ENCODE results near the gene CFAP68.

Gene CFAP68

DNA sequence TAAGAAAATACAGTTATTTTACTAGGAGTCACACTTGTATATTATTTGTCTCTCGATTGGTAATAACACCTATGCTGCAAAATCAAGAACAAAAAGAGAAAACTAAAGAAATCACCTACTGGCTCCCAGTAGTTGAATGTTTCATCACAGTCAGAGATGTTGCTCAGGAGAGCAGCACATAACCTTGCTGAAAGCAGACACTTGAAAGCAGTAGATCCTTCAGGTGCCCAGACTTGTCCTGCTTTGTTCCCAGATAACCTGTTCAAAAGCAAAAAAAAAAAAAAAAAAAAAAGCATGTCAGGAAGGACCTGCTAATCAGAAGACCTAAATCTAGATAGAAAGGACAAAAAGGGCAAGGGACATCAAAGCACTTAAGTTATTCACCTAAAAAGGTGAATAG, 9.2 kb upstream of the CFAP68 start:
- 0 out of 2 replicates have a peak overlapping the region, but pooled peaks have one; percentile 49 for H3K9ac ChIP-seq

GRCh38 chr11:111870522-111870885, 8.8 kb upstream of the CFAP68 start:
- peak overlapping the region; percentile 67 for H3K4me2 ChIP-seq
- H3K4me1 ChIP-seq (ENCODE audit: low read depth, poor library complexity, severe bottlenecking) = peaks cover 16% of the 10 kb centered on the region
- peak overlapping the region; percentile 27; the same call in 1 of the 2 replicates for H3K27ac ChIP-seq
- no peaks in the 10 kb centered on the region for H3K27me3 ChIP-seq (ENCODE audit: insufficient read depth, low read depth)
- no peaks in the 10 kb centered on the region for H4K20me1 ChIP-seq (ENCODE audit: insufficient read depth)
- H3K4me3 ChIP-seq (IDR thresholded peaks at IDR 0.05; ENCODE audit: insufficient read depth, low read depth, low read length) = peak overlapping the region; percentile 71
- peak overlapping the region; percentile 93; the same call in 1 of the 2 replicates for H2AFZ ChIP-seq (ENCODE audit: low read depth)
- peak overlapping the region; percentile 49; the same call in 1 of the 2 replicates for H3K9ac ChIP-seq
- TF ChIP-seq, protein P1, sequence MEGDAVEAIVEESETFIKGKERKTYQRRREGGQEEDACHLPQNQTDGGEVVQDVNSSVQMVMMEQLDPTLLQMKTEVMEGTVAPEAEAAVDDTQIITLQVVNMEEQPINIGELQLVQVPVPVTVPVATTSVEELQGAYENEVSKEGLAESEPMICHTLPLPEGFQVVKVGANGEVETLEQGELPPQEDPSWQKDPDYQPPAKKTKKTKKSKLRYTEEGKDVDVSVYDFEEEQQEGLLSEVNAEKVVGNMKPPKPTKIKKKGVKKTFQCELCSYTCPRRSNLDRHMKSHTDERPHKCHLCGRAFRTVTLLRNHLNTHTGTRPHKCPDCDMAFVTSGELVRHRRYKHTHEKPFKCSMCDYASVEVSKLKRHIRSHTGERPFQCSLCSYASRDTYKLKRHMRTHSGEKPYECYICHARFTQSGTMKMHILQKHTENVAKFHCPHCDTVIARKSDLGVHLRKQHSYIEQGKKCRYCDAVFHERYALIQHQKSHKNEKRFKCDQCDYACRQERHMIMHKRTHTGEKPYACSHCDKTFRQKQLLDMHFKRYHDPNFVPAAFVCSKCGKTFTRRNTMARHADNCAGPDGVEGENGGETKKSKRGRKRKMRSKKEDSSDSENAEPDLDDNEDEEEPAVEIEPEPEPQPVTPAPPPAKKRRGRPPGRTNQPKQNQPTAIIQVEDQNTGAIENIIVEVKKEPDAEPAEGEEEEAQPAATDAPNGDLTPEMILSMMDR (conservative IDR thresholded peaks at IDR 0.05; ENCODE audit: low read depth, low read length) = no peak
- no peaks in the 10 kb centered on the region; the same call in 1 of the 2 replicates for H3K79me2 ChIP-seq (ENCODE audit: insufficient read depth, low read depth)
- no peaks in the 10 kb centered on the region for H3K36me3 ChIP-seq (ENCODE audit: insufficient read depth)

More for the DNA sequence above, 9.2 kb upstream of the CFAP68 start:
- no peaks in the 10 kb centered on the region for H3K27me3 ChIP-seq (ENCODE audit: insufficient read depth, low read depth)
- H3K4me2 ChIP-seq = peak overlapping the region; percentile 67
- H3K4me3 ChIP-seq (IDR thresholded peaks at IDR 0.05; ENCODE audit: insufficient read depth, low read depth, low read length) = no peak overlapping the region
- H2AFZ ChIP-seq (ENCODE audit: low read depth) = peak overlapping the region; percentile 93; the same call in 1 of the 2 replicates
- H3K4me1 ChIP-seq (ENCODE audit: low read depth, poor library complexity, severe bottlenecking) = peaks cover 16% of the 10 kb centered on the region
- H3K79me2 ChIP-seq (ENCODE audit: insufficient read depth, low read depth) = no peaks in the 10 kb centered on the region; the same call in 1 of the 2 replicates
- peak overlapping the region; percentile 27; the same call in 1 of the 2 replicates for H3K27ac ChIP-seq
- no peaks in the 10 kb centered on the region for H4K20me1 ChIP-seq (ENCODE audit: insufficient read depth)
- no peaks in the 10 kb centered on the region for H3K36me3 ChIP-seq (ENCODE audit: insufficient read depth)
- TF ChIP-seq, protein P1 (conservative IDR thresholded peaks at IDR 0.05; ENCODE audit: low read depth, low read length) = no peak

GRCh38 chr11:111870886-111871692, 8.3 kb upstream of the CFAP68 start, which contains the start of gene ALG9:
TSS of gene ALG9 (minus strand) at chr11:111871581. CDS start at chr11:111871482, 99 bp downstream.
- H3K79me2 ChIP-seq (ENCODE audit: insufficient read depth, low read depth) = no peaks in the 10 kb centered on the region; the same call in 1 of the 2 replicates
- no peaks in the 10 kb centered on the region for H3K36me3 ChIP-seq (ENCODE audit: insufficient read depth)
- peak within 1 kb of the TSS; percentile 91 for H3K4me2 ChIP-seq
- H3K4me3 ChIP-seq (IDR thresholded peaks at IDR 0.05; ENCODE audit: insufficient read depth, low read depth, low read length) = peak within 1 kb of the TSS; percentile 71
- TF ChIP-seq, protein P1 (conservative IDR thresholded peaks at IDR 0.05; ENCODE audit: low read depth, low read length) = 0 out of 2 replicates have a peak, but pooled peaks have one; percentile 24
- peak within 1 kb of the TSS; percentile 93 for H2AFZ ChIP-seq (ENCODE audit: low read depth)
- H4K20me1 ChIP-seq (ENCODE audit: insufficient read depth) = no peaks in the 10 kb centered on the region
- H3K9ac ChIP-seq = peak within 1 kb of the TSS; percentile 49; the same call in 1 of the 2 replicates
- peak within 1 kb of the TSS; percentile 27; the same call in 1 of the 2 replicates for H3K27ac ChIP-seq
- H3K27me3 ChIP-seq (ENCODE audit: insufficient read depth, low read depth) = no peaks in the 10 kb centered on the region
- H3K4me1 ChIP-seq (ENCODE audit: low read depth, poor library complexity, severe bottlenecking) = peaks cover 16% of the 10 kb centered on the region

DNA sequence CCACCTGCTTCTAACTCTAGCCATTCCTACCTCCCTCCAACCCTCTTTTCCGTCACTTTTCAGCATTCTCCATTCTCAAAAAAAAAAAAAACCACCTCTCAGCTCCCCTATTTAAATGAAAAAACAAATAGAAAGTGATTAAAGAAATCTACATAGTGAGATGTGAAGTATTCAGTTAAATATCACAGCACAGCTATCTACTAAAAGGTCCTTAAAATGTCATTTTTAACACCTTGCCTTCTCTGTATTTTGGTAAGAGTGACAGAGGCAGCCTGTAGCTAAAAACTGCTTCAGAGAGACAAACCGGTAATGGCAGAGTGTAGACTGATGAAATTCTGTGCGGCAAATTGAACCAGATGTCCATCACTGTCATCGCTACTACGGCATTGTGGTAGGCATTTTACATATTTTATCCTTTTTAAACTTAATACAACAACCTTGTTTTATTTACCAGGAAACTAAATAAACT, 7.6 kb upstream of the CFAP68 start:
- Histone ChIP-seq H4K20me1 (ENCODE audit: insufficient read depth) (no peaks in the 10 kb centered on the region), H3K9ac (peak overlapping the region; percentile 49; the same call in 1 of the 2 replicates), H3K4me2 (peak overlapping the region; percentile 91), H3K27me3 (ENCODE audit: insufficient read depth, low read depth) (no peaks in the 10 kb centered on the region), H2AFZ (ENCODE audit: low read depth) (peak overlapping the region; percentile 93), H3K36me3 (ENCODE audit: insufficient read depth) (no peaks in the 10 kb centered on the region), H3K4me3 (IDR thresholded peaks at IDR 0.05; ENCODE audit: insufficient read depth, low read depth, low read length) (peak overlapping the region; percentile 45), H3K27ac (no peak overlapping the region), H3K4me1 (ENCODE audit: low read depth, poor library complexity, severe bottlenecking) (peaks cover 16% of the 10 kb centered on the region), H3K79me2 (ENCODE audit: insufficient read depth, low read depth) (no peaks in the 10 kb centered on the region; the same call in 1 of the 2 replicates)
- TF ChIP-seq, protein P1 (conservative IDR thresholded peaks at IDR 0.05; ENCODE audit: low read depth, low read length) = no peak
